ENCODE data around the gene CRHBP. TPM values are rescaled to one million over a fixed set of nuclear protein-coding genes. Genes with fewer than 3 reads are reported as not detected.

Gene CRHBP
- polyA plus RNA-seq, 3 donors, result 2.2 TPM; not detected in 2

DNA sequence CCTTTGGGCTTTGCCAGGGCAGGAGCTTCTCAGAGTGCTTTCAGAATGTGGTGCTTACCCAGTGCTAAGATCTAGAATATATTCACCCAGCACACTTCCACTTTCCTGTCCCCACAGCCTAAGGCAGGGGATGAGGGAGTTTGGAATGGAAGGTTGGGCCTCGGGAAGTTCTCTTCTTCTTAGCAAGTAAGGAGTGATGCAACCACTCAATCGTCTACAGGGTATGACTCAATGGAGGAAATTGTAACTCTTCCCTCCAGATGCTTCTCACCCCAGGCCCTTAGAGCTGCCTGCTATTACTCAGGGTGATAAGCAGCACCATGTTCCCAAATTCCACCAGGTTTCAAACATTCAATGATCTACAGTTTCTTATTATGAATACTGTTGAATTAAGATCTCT, 46.6 kb downstream of the CRHBP start:
- H3K4me1 Mint-ChIP-seq, result peaks cover 5% of the 10 kb centered on the region
- no peaks in the 10 kb centered on the region for H3K36me3 ChIP-seq (replicated peaks in 1 of 2; ENCODE audit: control insufficient read depth in 1 of 2, insufficient read depth in 2 of 2, low read length in 2 of 2)
- TF ChIP-seq CTCF (IDR thresholded peaks at IDR 0.05), result no peak
- no peak overlapping the region for H3K4me2 ChIP-seq (replicated peaks; ENCODE audit: extremely low read depth, low read length, poor library complexity, severe bottlenecking)
- peak; percentile 37 to 76 (median 60) for DNase-seq
- H3K27ac Mint-ChIP-seq, result no peak overlapping the region
- no peak overlapping the region for H3K4me3 Mint-ChIP-seq
- H3K9ac ChIP-seq (ENCODE audit: insufficient read depth, low read length, poor library complexity, severe bottlenecking), result no peak overlapping the region
- intact Hi-C loops (cut with micrococcal nuclease), result no loop called here
- no peaks in the 10 kb centered on the region for H3K27me3 ChIP-seq (ENCODE audit: control insufficient read depth in 2 of 2, insufficient read depth in 2 of 2, low read length in 2 of 2)
- H3K4me1 ChIP-seq (ENCODE audit: control insufficient read depth in 1 of 2, insufficient read depth in 2 of 2, low read length in 2 of 2), result peaks cover 4 to 9% of the 10 kb centered on the region in 2 donors
- no peaks in the 10 kb centered on the region for H4K20me1 ChIP-seq (ENCODE audit: insufficient read depth, low read length)
- peaks cover 0 to 7% (median 0%) of the 10 kb centered on the region in 7 donors for H3K9me3 Mint-ChIP-seq
- H3K4me3 ChIP-seq (replicated peaks in 1 of 3; ENCODE audit: low read depth in 2 of 3, low read length in 3 of 3), result no peak overlapping the region
- no peaks in the 10 kb centered on the region for H3K79me2 ChIP-seq (ENCODE audit: insufficient read depth, low read length)
- H3K27me3 Mint-ChIP-seq (ENCODE audit: low read depth in 3 of 3), result peaks cover 0 to 5% (median 3%) of the 10 kb centered on the region in 3 donors
- no peaks in the 10 kb centered on the region for H3K36me3 Mint-ChIP-seq
- WGBS (ENCODE audit: insufficient coverage), result no CpG with 5 or more reads among the region's 2 CpGs
- no peaks in the 10 kb centered on the region for H3K9me3 ChIP-seq (replicated peaks in 1 of 2; ENCODE audit: control insufficient read depth in 1 of 2, insufficient read depth in 1 of 2, low read length in 2 of 2)
- H2AFZ ChIP-seq (ENCODE audit: insufficient read depth, low read depth, low read length, poor library complexity, severe bottlenecking), result no peak overlapping the region
- H3K27ac ChIP-seq (ENCODE audit: low read depth in 1 of 2, low read length in 2 of 2), result no peak overlapping the region

- no peaks in the 10 kb centered on the region for H3K9me3 ChIP-seq (replicated peaks in 1 of 2; ENCODE audit: control insufficient read depth in 1 of 2, insufficient read depth in 1 of 2, low read length in 2 of 2)
- H3K4me3 Mint-ChIP-seq, result no peak overlapping the region
- H2AFZ ChIP-seq (ENCODE audit: insufficient read depth, low read depth, low read length, poor library complexity, severe bottlenecking), result no peak overlapping the region
Observed at GRCh38 chr5:77003246-77003645, 50.4 kb downstream of the CRHBP start.

More at GRCh38 chr5:77003246-77003645, 50.4 kb downstream of the CRHBP start:
- Mint-ChIP-seq H3K27ac (no peak overlapping the region), H3K36me3 (no peaks in the 10 kb centered on the region), H3K27me3 (ENCODE audit: low read depth in 3 of 3) (peaks cover 0 to 7% (median 3%) of the 10 kb centered on the region in 3 donors), H3K9me3 (peaks cover 0 to 4% (median 0%) of the 10 kb centered on the region in 7 donors), H3K4me1 (peaks cover 5% of the 10 kb centered on the region)
- H3K27me3 ChIP-seq (ENCODE audit: control insufficient read depth in 2 of 2, insufficient read depth in 2 of 2, low read length in 2 of 2), result no peaks in the 10 kb centered on the region
- no peak overlapping the region for H3K4me2 ChIP-seq (replicated peaks; ENCODE audit: extremely low read depth, low read length, poor library complexity, severe bottlenecking)
- no peak for DNase-seq
- no peaks in the 10 kb centered on the region for H4K20me1 ChIP-seq (ENCODE audit: insufficient read depth, low read length)
- H3K27ac ChIP-seq (ENCODE audit: low read depth in 1 of 2, low read length in 2 of 2), result no peak overlapping the region
- no peak for TF ChIP-seq CTCF (IDR thresholded peaks at IDR 0.05)
- H3K79me2 ChIP-seq (ENCODE audit: insufficient read depth, low read length), result no peaks in the 10 kb centered on the region
- no peak overlapping the region for H3K4me3 ChIP-seq (replicated peaks in 1 of 3; ENCODE audit: low read depth in 2 of 3, low read length in 3 of 3)
- no CpG with 5 or more reads among the region's 1 CpG for WGBS (ENCODE audit: insufficient coverage)
- no peaks in the 10 kb centered on the region for H3K36me3 ChIP-seq (replicated peaks in 1 of 2; ENCODE audit: control insufficient read depth in 1 of 2, insufficient read depth in 2 of 2, low read length in 2 of 2)
- peaks cover 4 to 9% of the 10 kb centered on the region in 2 donors for H3K4me1 ChIP-seq (ENCODE audit: control insufficient read depth in 1 of 2, insufficient read depth in 2 of 2, low read length in 2 of 2)
- no peak overlapping the region for H3K9ac ChIP-seq (ENCODE audit: insufficient read depth, low read length, poor library complexity, severe bottlenecking)
- intact Hi-C loops (cut with micrococcal nuclease), result no loop called here
